ENCODE data around the gene ENPP6. TPM values are rescaled to one million over a fixed set of nuclear protein-coding genes. Genes with fewer than 3 reads are reported as not detected.

The ENPP6 gene
- total RNA-seq, 1 donor from 2014 or later, result not detected

- Mint-ChIP-seq H3K27me3 (ENCODE audit: unreplicated experiment) (peaks cover 3% of the 10 kb centered on the region), H3K27ac (ENCODE audit: unreplicated experiment) (no peak overlapping the region), H3K4me3 (ENCODE audit: unreplicated experiment) (no peak overlapping the region), H3K36me3 (ENCODE audit: unreplicated experiment) (no peaks in the 10 kb centered on the region), H3K9me3 (ENCODE audit: unreplicated experiment) (peaks cover 1% of the 10 kb centered on the region), H3K4me1 (ENCODE audit: unreplicated experiment) (no peaks in the 10 kb centered on the region)
- TF ChIP-seq, protein P1, sequence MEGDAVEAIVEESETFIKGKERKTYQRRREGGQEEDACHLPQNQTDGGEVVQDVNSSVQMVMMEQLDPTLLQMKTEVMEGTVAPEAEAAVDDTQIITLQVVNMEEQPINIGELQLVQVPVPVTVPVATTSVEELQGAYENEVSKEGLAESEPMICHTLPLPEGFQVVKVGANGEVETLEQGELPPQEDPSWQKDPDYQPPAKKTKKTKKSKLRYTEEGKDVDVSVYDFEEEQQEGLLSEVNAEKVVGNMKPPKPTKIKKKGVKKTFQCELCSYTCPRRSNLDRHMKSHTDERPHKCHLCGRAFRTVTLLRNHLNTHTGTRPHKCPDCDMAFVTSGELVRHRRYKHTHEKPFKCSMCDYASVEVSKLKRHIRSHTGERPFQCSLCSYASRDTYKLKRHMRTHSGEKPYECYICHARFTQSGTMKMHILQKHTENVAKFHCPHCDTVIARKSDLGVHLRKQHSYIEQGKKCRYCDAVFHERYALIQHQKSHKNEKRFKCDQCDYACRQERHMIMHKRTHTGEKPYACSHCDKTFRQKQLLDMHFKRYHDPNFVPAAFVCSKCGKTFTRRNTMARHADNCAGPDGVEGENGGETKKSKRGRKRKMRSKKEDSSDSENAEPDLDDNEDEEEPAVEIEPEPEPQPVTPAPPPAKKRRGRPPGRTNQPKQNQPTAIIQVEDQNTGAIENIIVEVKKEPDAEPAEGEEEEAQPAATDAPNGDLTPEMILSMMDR (IDR thresholded peaks at IDR 0.05), result no peak
- no peak for DNase-seq (ENCODE audit: extremely low spot score, unreplicated experiment)
Measured at GRCh38 chr4:184104419-184105101, 113.1 kb downstream of the ENPP6 start.

DNA sequence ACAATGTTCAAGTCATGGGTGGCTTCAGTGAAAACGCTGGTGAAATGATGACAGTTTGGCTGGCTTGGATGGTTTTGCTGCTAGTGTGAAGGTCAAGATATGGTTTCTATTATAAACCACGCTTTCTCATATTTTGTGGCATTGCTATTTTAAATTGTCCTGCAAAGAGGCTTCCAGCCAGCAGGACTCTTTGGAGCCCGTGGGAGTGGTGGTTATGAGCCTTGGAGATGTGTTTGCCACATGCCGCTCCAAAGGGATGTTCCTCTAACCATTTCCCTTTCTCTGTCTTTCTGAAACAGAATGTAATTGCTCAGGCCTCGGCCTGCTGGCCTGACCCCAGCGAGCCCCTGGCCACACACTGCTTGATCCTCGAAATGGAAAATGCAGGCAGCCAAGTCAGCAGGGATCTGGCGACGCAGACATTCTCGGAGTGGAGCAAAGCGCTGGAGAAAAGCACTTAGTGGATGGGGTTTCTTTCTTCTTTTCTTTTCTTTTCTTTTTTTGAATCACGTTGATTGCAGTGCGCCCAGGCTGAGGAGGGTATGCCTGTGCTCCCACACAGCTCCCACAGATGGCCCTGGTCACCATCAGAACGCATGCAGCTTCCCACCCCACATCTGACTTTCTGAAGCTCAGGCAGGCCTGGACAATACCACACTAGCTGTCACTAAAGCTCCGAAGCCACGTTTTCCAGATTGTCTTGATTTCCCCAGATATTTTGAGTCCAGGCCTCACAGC, 114.0 kb downstream of the ENPP6 start:
- H3K4me1 Mint-ChIP-seq (ENCODE audit: unreplicated experiment), result no peaks in the 10 kb centered on the region
- no peaks in the 10 kb centered on the region for H3K9me3 Mint-ChIP-seq (ENCODE audit: unreplicated experiment)
- no peak overlapping the region for H3K4me3 Mint-ChIP-seq (ENCODE audit: unreplicated experiment)
- no peaks in the 10 kb centered on the region for H3K36me3 Mint-ChIP-seq (ENCODE audit: unreplicated experiment)
- H3K27me3 Mint-ChIP-seq (ENCODE audit: unreplicated experiment), result peaks cover 3% of the 10 kb centered on the region
- DNase-seq (ENCODE audit: extremely low spot score, unreplicated experiment), result no peak
- H3K27ac Mint-ChIP-seq (ENCODE audit: unreplicated experiment), result no peak overlapping the region
- TF ChIP-seq, protein P1 (IDR thresholded peaks at IDR 0.05), result no peak

GRCh38 chr4:184102927-184103326, 114.7 kb downstream of the ENPP6 start:
- H3K4me3 Mint-ChIP-seq (ENCODE audit: unreplicated experiment), result no peak overlapping the region
- H3K36me3 Mint-ChIP-seq (ENCODE audit: unreplicated experiment), result no peaks in the 10 kb centered on the region
- no peak for DNase-seq (ENCODE audit: extremely low spot score, unreplicated experiment)
- peaks cover 3% of the 10 kb centered on the region for H3K27me3 Mint-ChIP-seq (ENCODE audit: unreplicated experiment)
- no peak overlapping the region for H3K27ac Mint-ChIP-seq (ENCODE audit: unreplicated experiment)
- no peaks in the 10 kb centered on the region for H3K4me1 Mint-ChIP-seq (ENCODE audit: unreplicated experiment)
- TF ChIP-seq, protein P1 (IDR thresholded peaks at IDR 0.05), result no peak
- H3K9me3 Mint-ChIP-seq (ENCODE audit: unreplicated experiment), result no peaks in the 10 kb centered on the region

DNA sequence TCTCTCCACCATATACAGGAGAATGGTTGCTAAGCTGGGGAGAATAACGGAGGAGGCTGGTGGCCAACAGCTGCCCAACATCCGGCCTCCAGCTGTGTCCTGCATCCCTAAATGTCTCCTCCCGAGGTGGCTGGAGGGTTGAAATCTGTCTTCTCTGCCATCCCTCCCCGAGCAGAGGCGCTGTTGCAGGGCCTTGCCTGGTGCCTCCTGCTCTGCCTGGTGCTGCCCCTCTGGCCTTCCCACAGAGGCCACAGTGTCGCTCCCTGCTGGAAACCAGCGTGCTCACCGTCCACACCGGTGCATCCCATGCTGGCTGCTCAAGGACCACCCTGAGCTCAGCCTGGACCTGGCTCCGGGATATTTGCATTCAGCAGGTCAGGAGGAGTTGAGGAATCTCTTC, 115.2 kb downstream of the ENPP6 start:
- H3K9me3 Mint-ChIP-seq (ENCODE audit: unreplicated experiment), result no peaks in the 10 kb centered on the region
- no peaks in the 10 kb centered on the region for H3K36me3 Mint-ChIP-seq (ENCODE audit: unreplicated experiment)
- no peaks in the 10 kb centered on the region for H3K4me1 Mint-ChIP-seq (ENCODE audit: unreplicated experiment)
- TF ChIP-seq, protein P1 (IDR thresholded peaks at IDR 0.05), result no peak
- no peak for DNase-seq (ENCODE audit: extremely low spot score, unreplicated experiment)
- peaks cover 3% of the 10 kb centered on the region for H3K27me3 Mint-ChIP-seq (ENCODE audit: unreplicated experiment)
- H3K4me3 Mint-ChIP-seq (ENCODE audit: unreplicated experiment), result no peak overlapping the region
- no peak overlapping the region for H3K27ac Mint-ChIP-seq (ENCODE audit: unreplicated experiment)

GRCh38 chr4:184101711-184102110, 116.0 kb downstream of the ENPP6 start:
- no peak overlapping the region for H3K27ac Mint-ChIP-seq (ENCODE audit: unreplicated experiment)

More at GRCh38 chr4:184101711-184102110, 116.0 kb downstream of the ENPP6 start:
- H3K27me3 Mint-ChIP-seq (ENCODE audit: unreplicated experiment), result peaks cover 3% of the 10 kb centered on the region
- H3K9me3 Mint-ChIP-seq (ENCODE audit: unreplicated experiment), result no peaks in the 10 kb centered on the region
- TF ChIP-seq, protein P1 (IDR thresholded peaks at IDR 0.05), result no peak
- H3K4me1 Mint-ChIP-seq (ENCODE audit: unreplicated experiment), result no peaks in the 10 kb centered on the region
- H3K36me3 Mint-ChIP-seq (ENCODE audit: unreplicated experiment), result no peaks in the 10 kb centered on the region
- no peak for DNase-seq (ENCODE audit: extremely low spot score, unreplicated experiment)
- no peak overlapping the region for H3K4me3 Mint-ChIP-seq (ENCODE audit: unreplicated experiment)

All from osteocyte (in vitro differentiated cells).